HEK293 (cell line): Measurements from ENCODE around the gene DGKQ.

Experiments used
- CTCF ChIA-PET: fragments of 350-600 bp; formaldehyde crosslinking; extraction: SDS; loops from one replicate; lab custom pipeline; 2021; ENCODE audit warnings: antibody characterized with exemption; lab: Yijun Ruan, JAX
- POLR2A ChIA-PET: fragments of 300-600 bp; formaldehyde crosslinking; extraction: SDS; loops from one replicate; lab custom pipeline; 2020; ENCODE audit warnings: antibody characterized with exemption, inconsistent platforms; lab: Yijun Ruan, JAX
- H3K27ac ChIP-seq: fragments of 200-500 bp; sonication (Bioruptor generic); 2 replicates; pipeline ENCODE4 v1.5.1; 2014; ENCODE audit warnings: low read depth, low read length, control low read depth, inconsistent platforms; ENCODE audit errors: extremely low read depth
- H3K36me3 ChIP-seq, 2 experiments: fragments of 200-500 bp in 1 of 2; sonication (Bioruptor generic) in 1 of 2; 1 replicate in 1 of 2; 2 replicates in 1 of 2; pipeline ENCODE4 v1.5.1; 2014 to 2017; ENCODE audit warnings: inconsistent platforms in 2 of 2, low read length in 2 of 2; ENCODE audit not compliant: control insufficient read depth in 2 of 2, insufficient read depth in 1 of 2
- H3K4me1 ChIP-seq: fragments of 200-500 bp; sonication (Bioruptor generic); 2 replicates; pipeline ENCODE4 v1.5.1; 2014; ENCODE audit warnings: mild to moderate bottlenecking, low read length, inconsistent platforms; ENCODE audit not compliant: control insufficient read depth, insufficient read depth
- H3K4me3 ChIP-seq: 2 replicates; pipeline ENCODE4 v1.5.1; 2011; ENCODE audit warnings: low read depth, mild to moderate bottlenecking, control low read depth, low read length, moderate library complexity
- H3K9me3 ChIP-seq: fragments of 200-500 bp; sonication (Bioruptor generic); 2 replicates; pipeline ENCODE4 v1.5.1; 2014; ENCODE audit warnings: low read depth, low read length, inconsistent platforms; ENCODE audit not compliant: control insufficient read depth, insufficient read depth
- ATF2 ChIP-seq: fragments of 450-650 bp; formaldehyde crosslinking; IDR thresholded peaks from 2 replicates; pipeline ENCODE4 v1.5.1; 2016; ENCODE audit warnings: missing biosample characterization, missing genetic modification characterization, low read depth
- BCL6B ChIP-seq: fragments of 450-650 bp; formaldehyde crosslinking; IDR thresholded peaks from 2 replicates; pipeline ENCODE4 v1.5.1; 2017; ENCODE audit warnings: missing biosample characterization, missing genetic modification characterization
- HIC1 ChIP-seq: fragments of 450-650 bp; formaldehyde crosslinking; IDR thresholded peaks from 2 replicates; pipeline ENCODE4 v1.5.1; 2016; ENCODE audit warnings: missing biosample characterization, missing genetic modification characterization
- KLF9 ChIP-seq: fragments of 450-650 bp; formaldehyde crosslinking; IDR thresholded peaks from 2 replicates; pipeline ENCODE4 v1.5.1; 2016; ENCODE audit warnings: missing biosample characterization, missing genetic modification characterization, low read depth
- OVOL3 ChIP-seq: fragments of 450-650 bp; formaldehyde crosslinking; IDR thresholded peaks from 2 replicates; pipeline ENCODE4 v1.5.1; 2016; ENCODE audit warnings: missing biosample characterization, missing genetic modification characterization
- REPIN1 ChIP-seq: fragments of 450-650 bp; formaldehyde crosslinking; IDR thresholded peaks from 2 replicates; pipeline ENCODE4 v1.5.1; 2017; ENCODE audit warnings: missing biosample characterization, missing genetic modification characterization, low read depth
- ZBTB21 ChIP-seq: fragments of 450-650 bp; formaldehyde crosslinking; IDR thresholded peaks from 2 replicates; pipeline ENCODE4 v1.5.1; 2017; ENCODE audit warnings: missing biosample characterization, missing genetic modification characterization
- ZBTB6 ChIP-seq: fragments of 450-650 bp; formaldehyde crosslinking; IDR thresholded peaks from 2 replicates; pipeline ENCODE4 v1.5.1; 2017; ENCODE audit warnings: missing biosample characterization, missing genetic modification characterization
- ZBTB8A ChIP-seq: fragments of 450-650 bp; formaldehyde crosslinking; IDR thresholded peaks from 2 replicates; pipeline ENCODE4 v1.5.1; 2016; ENCODE audit warnings: missing biosample characterization, missing genetic modification characterization
- ZNF138 ChIP-seq: fragments of 450-650 bp; formaldehyde crosslinking; IDR thresholded peaks from 2 replicates; pipeline ENCODE4 v1.5.1; 2016; ENCODE audit warnings: missing biosample characterization, missing genetic modification characterization, borderline replicate concordance
- ZNF2 ChIP-seq: fragments of 450-650 bp; formaldehyde crosslinking; IDR thresholded peaks from 2 replicates; pipeline ENCODE4 v1.5.1; 2016; ENCODE audit warnings: missing biosample characterization, missing genetic modification characterization
- ZNF24 ChIP-seq: fragments of 450-650 bp; formaldehyde crosslinking; IDR thresholded peaks from 2 replicates; pipeline ENCODE4 v1.5.1; 2016; ENCODE audit warnings: missing biosample characterization, missing genetic modification characterization
- ZNF248 ChIP-seq: fragments of 450-650 bp; formaldehyde crosslinking; IDR thresholded peaks from 2 replicates; pipeline ENCODE4 v1.5.1; 2017; ENCODE audit warnings: missing biosample characterization, missing genetic modification characterization
- ZNF302 ChIP-seq: fragments of 450-650 bp; formaldehyde crosslinking; IDR thresholded peaks from 2 replicates; pipeline ENCODE4 v1.5.1; 2016; ENCODE audit warnings: missing biosample characterization, missing genetic modification characterization, low read depth
- ZNF311 ChIP-seq: fragments of 450-650 bp; formaldehyde crosslinking; IDR thresholded peaks from 2 replicates; pipeline ENCODE4 v1.5.1; 2017; ENCODE audit warnings: missing biosample characterization, missing genetic modification characterization, borderline replicate concordance
- ZNF324 ChIP-seq: fragments of 450-650 bp; formaldehyde crosslinking; IDR thresholded peaks from 2 replicates; pipeline ENCODE4 v1.5.1; 2016; ENCODE audit warnings: missing biosample characterization, missing genetic modification characterization
- ZNF335 ChIP-seq: fragments of 450-650 bp; formaldehyde crosslinking; conservative IDR thresholded peaks from 2 replicates; pipeline ENCODE4 v1.5.1; 2016; ENCODE audit warnings: missing biosample characterization, missing genetic modification characterization
- ZNF398 ChIP-seq: fragments of 450-650 bp; formaldehyde crosslinking; IDR thresholded peaks from 2 replicates; pipeline ENCODE4 v1.5.1; 2017; ENCODE audit warnings: missing biosample characterization, missing genetic modification characterization
- ZNF423 ChIP-seq: fragments of 450-650 bp; formaldehyde crosslinking; IDR thresholded peaks from 2 replicates; pipeline ENCODE4 v1.5.1; 2016; ENCODE audit warnings: missing biosample characterization, missing genetic modification characterization
- ZNF626 ChIP-seq: fragments of 450-650 bp; sonication (Bioruptor Pico); formaldehyde crosslinking; IDR thresholded peaks from 2 replicates; pipeline ENCODE4 v1.5.1; 2018; ENCODE audit warnings: missing biosample characterization, missing genetic modification characterization, inconsistent platforms
- ZNF664 ChIP-seq: fragments of 450-650 bp; formaldehyde crosslinking; IDR thresholded peaks from 2 replicates; pipeline ENCODE4 v1.5.1; 2016; ENCODE audit warnings: missing biosample characterization, missing genetic modification characterization
- ZNF701 ChIP-seq: fragments of 450-650 bp; formaldehyde crosslinking; IDR thresholded peaks from 2 replicates; pipeline ENCODE4 v1.5.1; 2016; ENCODE audit warnings: missing biosample characterization, missing genetic modification characterization
- ZSCAN30 ChIP-seq: fragments of 450-650 bp; IDR thresholded peaks from 2 replicates; pipeline ENCODE4 v1.5.1; 2018; ENCODE audit warnings: missing biosample characterization, mild to moderate bottlenecking, missing genetic modification characterization, moderate library complexity
- ZSCAN5A ChIP-seq: fragments of 450-650 bp; formaldehyde crosslinking; IDR thresholded peaks from 2 replicates; pipeline ENCODE4 v1.5.1; 2016; ENCODE audit warnings: missing biosample characterization, missing genetic modification characterization

Gene DGKQ

GRCh38 chr4:1012034-1012739, 38.8 kb upstream of the DGKQ start (continued):
- no peak for TF ChIP-seq ZNF138
- TF ChIP-seq ZNF701 (tag by site-specific recombination): no peak

GRCh38 chr4:1011666-1012033, 38.3 kb upstream of the DGKQ start:
- H3K4me3 ChIP-seq: peak overlapping the region; percentile 5; the same call in 1 of the 2 replicates
- POLR2A ChIA-PET: no interaction called here
- no peaks in the 10 kb centered on the region; the same call in 1 of the 2 replicates for H3K4me1 ChIP-seq
- H3K9me3 ChIP-seq: no peaks in the 10 kb centered on the region
- peaks cover 0 to 14% of the 10 kb centered on the region in 2 experiments; a peak in 1 of 3 replicates for H3K36me3 ChIP-seq
- TF ChIP-seq ATF2 (tag by site-specific recombination): no peak
- no peak for TF ChIP-seq HIC1
- no peak for TF ChIP-seq BCL6B
- no peak for TF ChIP-seq ZBTB6
- TF ChIP-seq ZNF664 (tag by site-specific recombination): no peak
- no peak for TF ChIP-seq ZNF701 (tag by site-specific recombination)
- TF ChIP-seq ZNF626: no peak
- no peak for TF ChIP-seq ZNF311 (tag by site-specific recombination)
- no peak for TF ChIP-seq ZSCAN30 (tag by site-specific recombination)
- no peak for TF ChIP-seq ZBTB21
- TF ChIP-seq REPIN1: no peak
- no peak for TF ChIP-seq ZSCAN5A (tag by site-specific recombination)
- TF ChIP-seq ZNF423 (tag by site-specific recombination): no peak
- no peak for TF ChIP-seq ZBTB8A
- CTCF ChIA-PET: no interaction called here
- no peak overlapping the region for H3K27ac ChIP-seq

- H3K27ac ChIP-seq: 0 out of 2 replicates have a peak within 1 kb of the TSS, but pooled peaks have one; percentile 31
- ChIA-PET CTCF (no interaction called here), POLR2A (no interaction called here)
- H3K36me3 ChIP-seq: peaks cover 0 to 14% of the 10 kb centered on the region in 2 experiments; a peak in 1 of 3 replicates
- peak within 1 kb of the TSS; percentile 21 for H3K4me3 ChIP-seq
- no peaks in the 10 kb centered on the region for H3K9me3 ChIP-seq
- H3K4me1 ChIP-seq: no peaks in the 10 kb centered on the region; the same call in 1 of the 2 replicates
- TF ChIP-seq ZNF324 (tag by site-specific recombination) (no peak), ZNF302 (tag by site-specific recombination) (no peak), OVOL3 (no peak), ZNF335 (peak; percentile 83), ZNF2 (tag by site-specific recombination) (no peak), ZNF248 (tag by site-specific recombination) (no peak), KLF9 (no peak), ZNF24 (tag by site-specific recombination) (no peak), ZNF398 (tag by site-specific recombination) (no peak)
Observed at GRCh38 chr4:1011022-1011665, 37.8 kb upstream of the DGKQ start, which contains the start of gene FGFRL1. Gene FGFRL1, plus strand, starts transcription at chr4:1011626. Its CDS starts 860 bp downstream, at chr4:1012486.
